Ovary (tissue), 9 donors: ENCODE measurements around the gene CCDC194. TPM values are rescaled to one million over a fixed set of nuclear protein-coding genes. Genes with fewer than 3 reads are reported as not detected.
A peak's percentile ranks its signal among the peaks of the same experiment; 100 is the strongest.

Experiments
- DNase-seq, 5 donors: peaks; one replicate each; pipeline ENCODE4 v3.0.0-alpha.2; 2019 to 2020
- H3K27ac ChIP-seq, 2 donors: fragments of 200-600 bp; one replicate each; pipeline versions ENCODE4 v1.5.1 to v1.8.0; 2019 to 2022
- H3K27me3 ChIP-seq: fragments of 200-600 bp; one replicate; pipeline ENCODE4 v1.8.0; 2022
- H3K36me3 ChIP-seq: fragments of 200-600 bp; sonication (generic); one replicate; pipeline ENCODE4 v1.5.1; 2019
- H3K4me1 ChIP-seq: one replicate; pipeline ENCODE4 v1.8.1; 2013; ENCODE audit warnings: mild to moderate bottlenecking, moderate library complexity; ENCODE audit not compliant: insufficient read depth
- H3K4me3 ChIP-seq: fragments of 200-600 bp; sonication (generic); one replicate; pipeline ENCODE4 v1.5.1; 2017
- H3K9me3 ChIP-seq, 2 donors: fragments of 200-600 bp in 1 of 2; sonication (generic) in 1 of 2; one replicate each; pipeline versions ENCODE4 v1.5.1 to v1.8.1; 2013 to 2019; ENCODE audit warnings: mild to moderate bottlenecking in 1 of 2, moderate library complexity in 1 of 2
- EP300 ChIP-seq: sonication (generic); formaldehyde crosslinking; IDR thresholded peaks from one replicate; pipeline ENCODE4 v1.6.1; 2017; ENCODE audit warnings: antibody characterized with exemption
- POLR2A ChIP-seq: fragments of 450-650 bp; IDR thresholded peaks from one replicate; pipeline ENCODE4 v1.6.1; 2017; ENCODE audit warnings: antibody characterized with exemption, mild to moderate bottlenecking, moderate library complexity
- WGBS, 3 donors: extraction: QIAGEN DNeasy Blood & Tissue Kit in 1 of 3; methylation state at CpG; one replicate each; pipeline versions ENCODE4 v1.1.5 to v1.1.7; 2013 to 2017; 5-methylcytosine and 5-hydroxymethylcytosine counted together
- intact Hi-C, 4 donors: fragments of 100-400 bp; cut with DNase I; formaldehyde crosslinking; loops; one replicate each; pipeline versions ENCODE4 v1.11.0 to v1.15.1; 2022 to 2023
- polyA plus RNA-seq, 2 donors: library from polyadenylated mRNA; stranded (reverse); fragments of 200-250 nt in 1 of 2; fragments of 350-450 nt in 1 of 2; fragmentation: Illumina TruSeq in 1 of 2; extraction: RNeasy Lipid Tissue Mini Kit (QIAGEN cat#74804) in 1 of 2; gene quantifications; one replicate each; pipeline ENCODE4 v1.2.3, GENCODE V29; 2013 to 2014
- total RNA-seq, 7 donors: library from RNA; depleted of rRNA in 2 of 7; stranded (reverse); fragments of >200 nt in 2 of 7; fragmentation: NEBNext Ultra II Directional in 3 of 7; extraction: Animal tissue kit (Norgen Biotek cat#: 25700) in 3 of 7; gene quantifications; one replicate each; pipeline versions ENCODE4 v1.1.0 to v1.2.4, GENCODE V29; 2016 to 2023
- TF ChIP-seq, protein P1 (sequence below), 3 donors: fragments of 450-650 bp in 2 of 3; fragments of 200-600 bp in 1 of 3; IDR thresholded peaks; one replicate each; pipeline versions ENCODE4 v1.5.1 to v1.8.0; 2016 to 2022; ENCODE audit warnings: antibody characterized with exemption in 3 of 3, mild to moderate bottlenecking in 1 of 3
- donor health status: DM: no; HTN: no; CAD: no; lungs with moderate emphysema.
- donor health status: DM: no; HTN: no; CAD: no.
- donor health status: Bipolar disorder and iron deficiency.
- donor health status: DM: yes; HTN: yes; CAD: no.
- donor health status: DM: no; HTN: no; CAD: no.
- donor health status: DM: yes; HTN: yes; CAD: no.

Gene CCDC194
- total and polyA plus RNA-seq, 9 donors = 0.69 to 13.6 (median 5.7) TPM

DNA sequence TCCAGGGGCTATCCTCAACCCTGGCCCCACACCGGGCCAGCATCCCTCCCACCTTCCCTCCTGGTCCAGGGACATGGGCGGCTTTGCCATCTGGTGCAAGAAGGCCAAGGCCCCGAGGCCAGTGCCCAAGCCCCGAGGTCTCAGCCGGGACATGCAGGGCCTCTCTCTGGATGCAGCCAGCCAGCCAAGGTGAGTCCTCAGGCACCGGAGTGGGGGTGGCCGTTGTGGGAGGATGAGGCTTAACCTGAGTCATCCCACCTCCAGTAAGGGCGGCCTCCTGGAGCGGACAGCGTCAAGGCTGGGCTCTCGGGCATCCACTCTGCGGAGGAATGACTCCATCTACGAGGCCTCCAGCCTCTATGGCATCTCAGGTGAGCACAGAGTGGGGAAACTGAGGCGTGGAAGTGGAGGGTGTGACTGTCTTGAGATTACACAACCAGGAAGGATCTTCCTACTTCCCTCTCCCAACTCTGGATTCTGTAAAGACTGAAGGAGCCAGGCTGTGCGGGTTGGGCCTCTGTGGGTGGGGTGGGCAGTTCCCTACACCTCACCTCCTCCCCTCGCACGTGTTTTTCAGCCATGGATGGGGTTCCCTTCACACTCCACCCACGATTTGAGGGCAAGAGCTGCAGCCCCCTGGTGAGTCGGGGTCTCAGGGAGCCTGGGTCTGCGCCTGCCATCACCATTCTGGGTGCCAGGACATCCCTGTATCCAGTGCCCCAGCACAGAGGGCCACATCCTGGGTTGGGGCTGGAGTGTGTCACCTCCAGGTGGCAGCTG is 29.6 kb upstream of the CCDC194 start:
- Histone ChIP-seq H3K4me3 (no peak overlapping the region), H3K4me1 (peaks cover 3% of the 10 kb centered on the region), H3K27me3 (no peaks in the 10 kb centered on the region), H3K36me3 (no peaks in the 10 kb centered on the region), H3K9me3 (no peaks in the 10 kb centered on the region), H3K27ac (no peak overlapping the region)
- 85 to 88% (median 87%) methylated on average over 20 of the region's 20 CpGs for WGBS, 3 donors
- intact Hi-C loops = loop anchor here in 1 of 4 donors (5.0 kb wide), 1 partner anchor 44 kb away; no protein-coding TSS in a partner anchor
- TF ChIP-seq, protein P1, sequence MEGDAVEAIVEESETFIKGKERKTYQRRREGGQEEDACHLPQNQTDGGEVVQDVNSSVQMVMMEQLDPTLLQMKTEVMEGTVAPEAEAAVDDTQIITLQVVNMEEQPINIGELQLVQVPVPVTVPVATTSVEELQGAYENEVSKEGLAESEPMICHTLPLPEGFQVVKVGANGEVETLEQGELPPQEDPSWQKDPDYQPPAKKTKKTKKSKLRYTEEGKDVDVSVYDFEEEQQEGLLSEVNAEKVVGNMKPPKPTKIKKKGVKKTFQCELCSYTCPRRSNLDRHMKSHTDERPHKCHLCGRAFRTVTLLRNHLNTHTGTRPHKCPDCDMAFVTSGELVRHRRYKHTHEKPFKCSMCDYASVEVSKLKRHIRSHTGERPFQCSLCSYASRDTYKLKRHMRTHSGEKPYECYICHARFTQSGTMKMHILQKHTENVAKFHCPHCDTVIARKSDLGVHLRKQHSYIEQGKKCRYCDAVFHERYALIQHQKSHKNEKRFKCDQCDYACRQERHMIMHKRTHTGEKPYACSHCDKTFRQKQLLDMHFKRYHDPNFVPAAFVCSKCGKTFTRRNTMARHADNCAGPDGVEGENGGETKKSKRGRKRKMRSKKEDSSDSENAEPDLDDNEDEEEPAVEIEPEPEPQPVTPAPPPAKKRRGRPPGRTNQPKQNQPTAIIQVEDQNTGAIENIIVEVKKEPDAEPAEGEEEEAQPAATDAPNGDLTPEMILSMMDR (IDR thresholded peaks at IDR 0.05) = no peak
- TF ChIP-seq POLR2A = no peak
- TF ChIP-seq EP300 = no peak
- DNase-seq = no peak

DNA sequence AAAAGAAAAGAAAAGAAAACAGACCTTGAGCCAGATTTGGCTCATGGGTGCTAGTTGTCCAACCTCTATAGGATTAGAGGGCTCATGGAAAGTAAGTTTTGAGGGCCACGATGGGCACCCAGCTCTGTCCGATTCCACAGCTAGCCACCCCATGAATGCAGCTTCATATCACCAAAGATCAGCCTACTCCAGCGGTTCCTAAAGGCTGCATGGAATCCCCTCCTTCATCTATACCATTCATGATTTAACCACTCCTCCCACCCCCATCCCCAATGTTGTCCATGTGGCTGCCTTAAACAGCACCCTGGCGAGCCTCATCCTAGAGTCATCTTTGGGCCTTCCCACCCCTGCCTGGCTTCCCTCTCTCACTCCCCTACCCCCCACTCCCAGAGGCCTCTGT is 27.9 kb upstream of the CCDC194 start:
- Histone ChIP-seq H3K4me1 (peaks cover 3% of the 10 kb centered on the region), H3K27ac (no peak overlapping the region), H3K4me3 (no peak overlapping the region), H3K27me3 (no peaks in the 10 kb centered on the region), H3K36me3 (no peaks in the 10 kb centered on the region), H3K9me3 (no peaks in the 10 kb centered on the region)
- WGBS, 3 donors = 96 to 98% (median 96%) methylated on average over 4 of the region's 4 CpGs
- TF ChIP-seq POLR2A = no peak
- TF ChIP-seq, protein P1 (IDR thresholded peaks at IDR 0.05) = no peak
- no peak for TF ChIP-seq EP300
- intact Hi-C loops = loop anchor here in 1 of 4 donors (5.0 kb wide), 1 partner anchor 45 kb away; no protein-coding TSS in a partner anchor
- DNase-seq = no peak

DNA sequence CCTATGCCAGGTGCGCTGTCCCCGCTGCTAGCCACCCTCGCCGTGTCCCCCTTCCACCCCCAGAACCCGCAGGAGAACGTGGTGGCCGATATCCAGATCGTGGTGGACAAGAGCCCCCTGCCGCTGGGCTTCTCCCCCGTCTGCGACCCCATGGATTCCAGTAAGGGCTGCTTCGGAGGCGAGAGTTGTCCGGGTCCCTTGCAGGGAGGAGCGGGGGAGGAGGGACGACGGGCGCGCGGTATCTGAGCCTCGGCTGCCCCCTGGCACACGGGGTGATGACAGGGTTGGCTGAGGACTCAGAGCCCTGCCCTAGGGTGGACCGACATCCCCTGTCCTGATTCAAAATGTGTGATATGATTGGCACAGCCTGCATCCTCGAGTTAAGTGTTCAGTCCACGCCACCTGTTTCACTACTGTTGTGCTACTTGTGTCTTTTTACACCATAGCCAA is 26.5 kb upstream of the CCDC194 start:
- no peaks in the 10 kb centered on the region for H3K9me3 ChIP-seq
- H3K4me3 ChIP-seq = peak overlapping the region; percentile 75
- no peaks in the 10 kb centered on the region for H3K27me3 ChIP-seq
- TF ChIP-seq, protein P1 (IDR thresholded peaks at IDR 0.05) = peak in 1 of 3 donors; percentile 20
- no peak for TF ChIP-seq POLR2A
- DNase-seq = peak; percentile 55 to 73 (median 71)
- intact Hi-C loops = loop anchor here in 1 of 4 donors (5.0 kb wide), 1 partner anchor 47 kb away; no protein-coding TSS in a partner anchor
- H3K4me1 ChIP-seq = peaks cover 3% of the 10 kb centered on the region
- peak overlapping the region in 1 of 2 donors; percentile 31 for H3K27ac ChIP-seq
- WGBS, 3 donors = 4 to 8% (median 4%) methylated on average over 24 to 25 of the region's 25 CpGs
- H3K36me3 ChIP-seq = no peaks in the 10 kb centered on the region

DNA sequence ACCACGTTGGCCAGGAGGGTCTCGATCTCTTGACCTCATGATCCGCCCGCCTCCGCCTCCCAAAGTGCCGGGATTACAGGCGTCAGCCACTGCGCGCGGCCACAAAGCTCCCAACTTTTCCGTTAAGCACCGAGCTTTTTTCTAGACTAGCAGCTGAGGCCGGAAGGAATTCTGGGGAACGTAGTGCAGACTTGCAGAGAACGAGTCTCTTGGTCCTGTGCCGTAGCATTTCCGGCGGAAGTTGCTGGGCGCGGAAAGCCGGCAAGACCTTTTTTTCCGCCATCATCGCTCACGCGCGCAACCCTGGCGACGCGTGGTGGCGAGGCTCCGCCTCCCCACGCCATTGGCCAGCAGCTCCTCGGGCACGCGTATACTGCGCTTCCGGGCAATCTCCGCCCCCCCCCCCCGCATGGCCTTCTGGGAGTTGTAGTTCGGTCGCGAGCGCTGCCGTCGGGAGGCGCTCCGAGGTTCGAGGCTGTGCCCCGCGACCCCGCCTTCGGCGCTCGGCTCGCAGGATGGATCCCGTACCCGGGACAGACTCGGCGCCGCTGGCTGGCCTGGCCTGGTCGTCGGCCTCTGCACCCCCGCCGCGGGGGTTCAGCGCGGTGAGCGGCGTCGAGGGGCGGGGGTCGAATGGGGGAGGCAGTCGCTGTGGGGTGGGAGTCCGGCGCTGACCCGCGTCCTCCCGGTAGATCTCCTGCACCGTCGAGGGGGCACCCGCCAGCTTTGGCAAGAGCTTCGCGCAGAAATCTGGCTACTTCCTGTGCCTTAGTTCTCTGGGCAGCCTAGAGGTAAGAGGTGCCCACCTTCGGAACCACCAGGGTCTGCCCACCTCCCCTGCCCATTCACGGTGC is 25.9 kb upstream of the CCDC194 start, which contains the start of gene MVB12A:
Gene MVB12A (plus strand): TSS at position 427 of the 854 bp plus-strand sequence. CDS start 89 bp downstream, at position 516.
- intact Hi-C loops = loop anchor here in 1 of 4 donors (5.0 kb wide), 1 partner anchor 47 kb away; no protein-coding TSS in a partner anchor
- TF ChIP-seq POLR2A (peak; percentile 35), EP300 (peak; percentile 80)
- TF ChIP-seq, protein P1 (IDR thresholded peaks at IDR 0.05) = no peak
- DNase-seq = peak; percentile 97 to 98 (median 97)
- Histone ChIP-seq H3K36me3 (no peaks in the 10 kb centered on the region), H3K27ac (peak within 1 kb of the TSS; percentile 31 to 77), H3K9me3 (no peaks in the 10 kb centered on the region), H3K4me1 (peaks cover 3% of the 10 kb centered on the region), H3K4me3 (peak within 1 kb of the TSS; percentile 75), H3K27me3 (no peaks in the 10 kb centered on the region)
- 0 to 1% (median 0%) methylated on average over 41 to 85 of the region's 85 CpGs for WGBS, 3 donors
